Right cardiac atrium (tissue), 5 donors: ENCODE measurements around the gene PIM3. TPM values are rescaled to one million over a fixed set of nuclear protein-coding genes. Genes with fewer than 3 reads are reported as not detected.
"Not testable (repeated sequence)": the region's sequence is repeated elsewhere in the genome, so short reads cannot be mapped to it uniquely, and the experiment has no call there.

ENCODE experiments used
- ATAC-seq, 2 donors: fragments of 200-7000 bp; cut with Tn5 transposase; one replicate each; pipeline versions ENCODE4 v1.8.0 to v1.9.1; 2020; ENCODE audit warnings: moderate library complexity in 2 of 2, mild to moderate bottlenecking in 1 of 2
- DNase-seq, 3 donors: peaks; one replicate each; pipeline ENCODE4 v3.0.0-alpha.2; 2020
- H3K27ac ChIP-seq: one replicate; pipeline ENCODE4 v1.5.1; 2013; ENCODE audit warnings: mild to moderate bottlenecking, low read length, control low read depth, moderate library complexity
- H3K27me3 ChIP-seq: one replicate; pipeline ENCODE4 v1.6.1; 2013; ENCODE audit not compliant: control insufficient read depth, insufficient read depth
- H3K4me1 ChIP-seq: one replicate; pipeline ENCODE4 v1.6.1; 2013; ENCODE audit warnings: low read length; ENCODE audit not compliant: control insufficient read depth, insufficient read depth
- H3K4me3 ChIP-seq: one replicate; pipeline ENCODE4 v1.5.1; 2013; ENCODE audit warnings: low read length, control low read depth
- H3K9me3 ChIP-seq: one replicate; pipeline ENCODE4 v1.6.1; 2013; ENCODE audit warnings: low read length; ENCODE audit not compliant: control insufficient read depth
- WGBS: extraction: QIAGEN DNeasy Blood & Tissue Kit; methylation state at CpG from one replicate; pipeline ENCODE4 v1.1.7; 2013; 5-methylcytosine and 5-hydroxymethylcytosine counted together
- intact Hi-C, 4 donors: fragments of 100-400 bp; cut with DNase I; formaldehyde crosslinking; loops; one replicate each; pipeline versions ENCODE4 v1.11.0 to v1.14.0; 2022 to 2023
- polyA plus RNA-seq: library from polyadenylated mRNA; stranded (reverse); fragments of 200-250 nt; gene quantifications from one replicate; pipeline ENCODE4 v1.2.3, GENCODE V29; 2013
- total RNA-seq, 4 donors: library from RNA; stranded (reverse); fragmentation: NEBNext Ultra II Directional; extraction: Animal tissue kit (Norgen Biotek cat#: 25700); gene quantifications; one replicate each; pipeline ENCODE4 v1.2.1, GENCODE V29; 2021
- donor health status: healthy with polysubstance abuse.
- donor health status: DM: no; HTN: yes; CAD: no.
- donor health status: DM: no; HTN: no; CAD: no.
- donor health status: DM: no; HTN: yes; CAD: no; lungs with severe emphysema.
- donor health status: DM: yes; HTN: yes; CAD: no.

The PIM3 gene
- total and polyA plus RNA-seq, 5 donors: 39.0 to 55.8 (median 48.2) TPM

- H3K4me1 ChIP-seq: no peaks in the 10 kb centered on the region
- no peak overlapping the region for H3K27ac ChIP-seq
- 11% methylated on average over 90 of the region's 90 CpGs for WGBS
- H3K27me3 ChIP-seq: no peaks in the 10 kb centered on the region
- H3K4me3 ChIP-seq: peak overlapping the region; percentile 22
- DNase-seq (peak in 1 of 3 donors; percentile 22), ATAC-seq (peak; percentile 41 to 60)
- no peaks in the 10 kb centered on the region for H3K9me3 ChIP-seq
- intact Hi-C loops: no loop called here
These were observed 22.8 kb downstream of the PIM3 start for GRCh38 chr22:49983148-49984042.

- WGBS: 96% methylated on average over 2 of the region's 2 CpGs
- Histone ChIP-seq H3K4me3 (no peak overlapping the region), H3K27ac (no peak overlapping the region), H3K9me3 (no peaks in the 10 kb centered on the region), H3K4me1 (no peaks in the 10 kb centered on the region), H3K27me3 (no peaks in the 10 kb centered on the region)
- intact Hi-C loops: no loop called here
- ATAC-seq (no peak), DNase-seq (no peak)
These were observed 25.8 kb downstream of the PIM3 start for GRCh38 chr22:49986325-49986724.

DNA sequence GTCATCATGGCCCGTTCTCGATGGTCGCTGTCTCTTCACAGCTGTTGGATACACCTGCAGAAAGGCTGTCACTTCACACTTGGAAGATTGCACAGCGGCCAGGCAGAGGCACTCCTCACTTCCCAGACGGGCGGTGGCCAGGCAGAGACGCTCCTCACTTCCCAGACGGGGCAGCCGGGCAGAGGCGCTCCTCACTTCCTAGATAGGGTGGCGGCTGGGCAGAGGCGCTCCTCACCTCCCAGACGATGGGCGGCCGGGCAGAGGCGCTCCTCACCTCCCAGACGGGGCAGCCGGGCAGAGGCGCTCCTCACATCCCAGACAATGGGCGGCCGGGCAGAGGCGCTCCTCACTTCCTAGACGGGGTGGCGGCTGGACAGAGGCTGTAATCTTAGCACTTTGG lies 29.3 kb downstream of the PIM3 start:
- H3K9me3 ChIP-seq, ATAC-seq, H3K4me3 ChIP-seq, H3K4me1 ChIP-seq, H3K27ac ChIP-seq, H3K27me3 ChIP-seq: not testable (repeated sequence)
- DNase-seq: peak in 1 of 3 donors; percentile 38
- intact Hi-C loops: loop anchor here in 2 of 4 donors (5.0 kb wide), 2 partner anchors 58 to 63 kb away; no protein-coding TSS in a partner anchor
- WGBS: 93% methylated on average over 24 of the region's 24 CpGs

DNA sequence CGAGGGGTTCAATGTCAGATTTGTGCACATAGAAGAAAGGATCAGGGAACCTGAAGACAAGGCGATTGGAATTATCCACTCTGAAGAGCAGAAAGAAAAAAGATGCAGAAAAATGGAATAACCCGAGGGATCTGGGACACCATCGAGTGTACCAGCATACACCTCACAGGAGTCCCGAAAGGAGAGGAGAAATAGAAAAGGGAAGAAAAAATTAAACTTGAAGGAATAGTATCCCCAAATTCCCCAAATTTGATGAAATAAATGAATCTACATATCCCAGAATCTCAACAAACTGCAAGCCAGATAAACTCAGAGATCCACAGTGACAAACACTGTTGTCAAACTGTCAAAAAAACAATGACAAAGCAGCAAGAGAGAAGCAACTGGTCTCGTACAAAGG lies 30.6 kb downstream of the PIM3 start:
- 91% methylated on average over 6 of the region's 6 CpGs for WGBS
- DNase-seq (no peak), ATAC-seq (no peak)
- Histone ChIP-seq H3K27me3 (no peaks in the 10 kb centered on the region), H3K27ac (no peak overlapping the region), H3K4me1 (no peaks in the 10 kb centered on the region), H3K4me3 (no peak overlapping the region), H3K9me3 (no peaks in the 10 kb centered on the region)
- intact Hi-C loops: loop anchor here in 2 of 4 donors (5.0 kb wide), 2 partner anchors 59 to 64 kb away; no protein-coding TSS in a partner anchor

DNA sequence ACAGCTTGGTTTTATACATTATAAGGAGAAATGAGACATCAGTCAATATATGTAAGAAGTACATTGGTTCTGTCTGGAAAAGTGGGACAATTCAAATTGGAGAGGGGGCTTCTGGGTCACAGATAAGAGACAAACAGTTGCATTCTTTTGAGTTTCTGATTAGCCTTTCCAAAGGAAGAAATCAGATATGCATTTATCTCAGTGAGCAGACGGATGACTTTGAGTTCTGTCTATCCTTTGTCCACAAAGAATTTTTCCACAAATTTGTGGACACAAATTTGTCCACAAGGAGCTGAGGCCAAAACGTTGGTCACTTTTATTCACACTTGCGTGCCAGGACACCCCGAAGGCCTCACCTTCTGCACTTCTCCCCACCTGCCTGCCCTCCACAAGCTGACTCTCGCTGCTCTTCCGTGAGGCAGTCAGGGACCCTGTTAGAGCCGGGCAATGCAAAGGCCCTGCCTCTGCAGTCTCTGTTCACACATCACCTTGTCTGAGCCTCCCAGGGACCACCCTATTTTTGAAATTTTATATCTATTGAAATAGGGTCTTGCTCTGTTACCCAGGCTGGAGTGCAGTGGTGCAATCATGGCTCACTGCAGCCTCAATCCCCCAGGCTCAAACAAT lies 31.4 kb downstream of the PIM3 start:
- DNase-seq (no peak), ATAC-seq (no peak)
- H3K4me1 ChIP-seq: no peaks in the 10 kb centered on the region
- no peak overlapping the region for H3K27ac ChIP-seq
- H3K4me3 ChIP-seq: no peak overlapping the region
- H3K9me3 ChIP-seq: no peaks in the 10 kb centered on the region
- no peaks in the 10 kb centered on the region for H3K27me3 ChIP-seq
- WGBS: 90% methylated on average over 7 of the region's 7 CpGs
- intact Hi-C loops: loop anchor here in 2 of 4 donors (5.0 kb wide), 2 partner anchors 60 to 65 kb away; no protein-coding TSS in a partner anchor

GRCh38 chr22:49992921-49993648 lies 32.5 kb downstream of the PIM3 start:
- Histone ChIP-seq H3K27me3 (no peaks in the 10 kb centered on the region), H3K4me1 (no peaks in the 10 kb centered on the region), H3K27ac (no peak overlapping the region), H3K9me3 (no peaks in the 10 kb centered on the region), H3K4me3 (no peak overlapping the region)
- ATAC-seq: peak; percentile 72 to 77
- intact Hi-C loops: loop anchor here in 2 of 4 donors (5.0 kb wide), 2 partner anchors 61 to 66 kb away; no protein-coding TSS in a partner anchor
- 40% methylated on average over 23 of the region's 23 CpGs for WGBS
- DNase-seq: peak; percentile 67 to 89 (median 85)

DNA sequence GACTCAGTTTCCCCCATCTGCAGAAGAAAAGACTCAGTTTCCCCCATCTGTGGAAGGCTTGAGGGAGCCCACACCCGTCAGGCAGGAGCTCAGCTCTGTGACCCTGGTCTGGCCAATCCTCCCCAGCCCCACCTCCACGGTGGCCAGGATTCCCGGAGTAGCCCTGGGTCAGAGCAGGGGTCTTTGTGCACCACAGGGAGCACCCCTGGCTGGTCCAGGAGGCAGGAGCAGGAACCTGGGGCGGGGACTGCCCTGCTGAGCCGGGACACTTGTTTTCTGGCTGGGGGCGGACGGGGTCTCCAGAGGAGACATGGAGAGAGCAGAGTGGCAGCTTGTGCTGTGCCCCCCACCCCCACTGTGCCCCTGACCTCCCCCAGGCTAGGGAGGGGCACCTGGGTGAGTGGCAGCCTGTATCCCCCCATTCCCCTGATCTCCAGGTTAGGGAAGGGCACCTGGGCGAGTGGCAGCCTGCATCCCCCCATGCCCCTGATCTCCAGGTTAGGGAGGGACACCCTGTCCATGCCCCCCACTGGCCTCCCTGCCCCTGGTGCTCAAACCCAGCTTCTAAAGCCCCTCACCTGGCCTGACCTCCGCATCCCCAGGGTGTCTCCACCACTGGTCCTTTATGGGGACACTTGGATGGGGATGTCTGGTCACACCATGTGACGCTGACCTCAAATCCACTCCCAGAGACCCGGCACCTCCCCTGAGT lies 33.2 kb downstream of the PIM3 start:
- H3K4me1 ChIP-seq: no peaks in the 10 kb centered on the region
- no peaks in the 10 kb centered on the region for H3K27me3 ChIP-seq
- no peaks in the 10 kb centered on the region for H3K9me3 ChIP-seq
- ATAC-seq: peak in 1 of 2 donors; percentile 3
- intact Hi-C loops: loop anchor here in 2 of 4 donors (5.0 kb wide), 2 partner anchors 62 to 67 kb away; no protein-coding TSS in a partner anchor
- H3K4me3 ChIP-seq: no peak overlapping the region
- 75% methylated on average over 11 of the region's 11 CpGs for WGBS
- H3K27ac ChIP-seq: no peak overlapping the region
- peak in 1 of 3 donors; percentile 41 for DNase-seq

DNA sequence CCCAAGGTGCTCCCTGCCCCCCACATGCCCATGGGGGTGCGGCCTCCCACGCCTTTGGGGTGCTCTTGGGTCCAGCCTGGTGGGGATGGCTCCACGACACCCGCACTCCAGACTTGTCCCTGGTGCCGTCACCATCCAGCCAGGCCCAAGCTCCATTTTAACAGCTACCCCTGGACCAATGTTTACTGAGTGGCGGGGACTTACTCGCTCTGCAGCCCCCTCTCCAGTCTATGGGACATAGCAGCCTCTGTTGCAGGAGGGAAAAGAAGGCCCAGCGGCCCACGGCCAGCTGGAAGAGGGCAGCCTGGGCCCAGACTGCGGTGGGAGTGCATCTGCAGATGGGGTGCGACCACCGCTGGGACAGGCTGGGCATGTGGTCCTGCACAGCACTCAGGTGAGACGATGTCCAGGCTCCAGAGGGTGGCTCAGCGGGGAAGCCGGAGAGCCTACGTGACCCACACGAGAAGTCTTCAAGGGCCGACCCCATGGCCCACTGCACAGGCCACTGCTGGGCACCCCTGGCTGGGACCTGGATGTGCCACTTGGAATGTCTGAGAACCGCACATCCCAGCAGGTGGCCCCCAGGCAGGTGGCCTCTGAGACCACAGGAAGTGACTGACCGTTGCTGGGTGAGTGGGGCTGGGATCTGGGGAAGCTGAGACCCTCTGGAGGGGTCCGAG lies 33.9 kb downstream of the PIM3 start:
- H3K4me1 ChIP-seq: no peaks in the 10 kb centered on the region
- DNase-seq (peak in 1 of 3 donors; percentile 53), ATAC-seq (no peak)
- intact Hi-C loops: loop anchor here in 2 of 4 donors (5.0 kb wide), 2 partner anchors 62 to 67 kb away; no protein-coding TSS in a partner anchor
- WGBS: 92% methylated on average over 21 of the region's 21 CpGs
- no peaks in the 10 kb centered on the region for H3K9me3 ChIP-seq
- H3K27me3 ChIP-seq: no peaks in the 10 kb centered on the region
- H3K27ac ChIP-seq: no peak overlapping the region
- no peak overlapping the region for H3K4me3 ChIP-seq

DNA sequence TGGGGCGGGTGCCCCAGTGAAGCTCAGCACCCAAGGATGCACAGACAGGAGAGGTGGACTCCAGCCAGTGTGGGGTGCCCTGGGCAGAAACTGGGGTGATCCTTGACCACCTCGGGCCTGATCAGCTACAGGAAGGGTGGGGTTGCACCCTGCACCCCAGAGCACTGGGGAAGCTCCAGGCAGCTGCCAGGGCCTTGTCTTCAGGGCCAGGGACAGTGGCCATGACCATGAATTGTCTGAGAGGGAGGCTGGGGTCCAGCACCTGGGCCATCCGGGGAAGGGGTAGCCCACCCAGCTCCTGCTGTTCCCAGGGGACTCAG lies 34.4 kb downstream of the PIM3 start:
- no peaks in the 10 kb centered on the region for H3K9me3 ChIP-seq
- H3K4me1 ChIP-seq: no peaks in the 10 kb centered on the region
- WGBS: 72% methylated on average over 3 of the region's 3 CpGs
- intact Hi-C loops: no loop called here
- no peak overlapping the region for H3K4me3 ChIP-seq
- no peak overlapping the region for H3K27ac ChIP-seq
- H3K27me3 ChIP-seq: no peaks in the 10 kb centered on the region
- no peak for DNase-seq
- no peak for ATAC-seq
